NCI-H2107 treated with DMSO at 0.1 percent for 48 hours (cell line): Measurements from ENCODE around the gene ANKRD16.

Experiments
- DNase-seq: peaks from one replicate; lab custom pipeline; 2025; ENCODE audit not compliant: unreplicated experiment; lab: John Stamatoyannopoulos, UW

ANKRD16 gene

GRCh38 chr10:5812283-5813090 lies 77.2 kb downstream of the ANKRD16 start:
- no peak for DNase-seq
